Stimulated activated CD4-positive, alpha-beta T cell treated with anti-CD3 and anti-CD28 coated beads, Interleukin-2, amount 100 ng/mL, for 48 hours (primary cell): ENCODE results near the gene ZNF335.
"Not testable (repeated sequence)": the region's sequence is repeated elsewhere in the genome, so short reads cannot be mapped to it uniquely, and the experiment has no call there.

Source experiments
- DNase-seq, 2 donors: peaks; one replicate each; pipeline ENCODE4 v3.0.0-alpha.2; 2020

Gene ZNF335

GRCh38 chr20:45931680-45932079 is 40.3 kb downstream of the ZNF335 start:
- DNase-seq: not testable (repeated sequence)

DNA sequence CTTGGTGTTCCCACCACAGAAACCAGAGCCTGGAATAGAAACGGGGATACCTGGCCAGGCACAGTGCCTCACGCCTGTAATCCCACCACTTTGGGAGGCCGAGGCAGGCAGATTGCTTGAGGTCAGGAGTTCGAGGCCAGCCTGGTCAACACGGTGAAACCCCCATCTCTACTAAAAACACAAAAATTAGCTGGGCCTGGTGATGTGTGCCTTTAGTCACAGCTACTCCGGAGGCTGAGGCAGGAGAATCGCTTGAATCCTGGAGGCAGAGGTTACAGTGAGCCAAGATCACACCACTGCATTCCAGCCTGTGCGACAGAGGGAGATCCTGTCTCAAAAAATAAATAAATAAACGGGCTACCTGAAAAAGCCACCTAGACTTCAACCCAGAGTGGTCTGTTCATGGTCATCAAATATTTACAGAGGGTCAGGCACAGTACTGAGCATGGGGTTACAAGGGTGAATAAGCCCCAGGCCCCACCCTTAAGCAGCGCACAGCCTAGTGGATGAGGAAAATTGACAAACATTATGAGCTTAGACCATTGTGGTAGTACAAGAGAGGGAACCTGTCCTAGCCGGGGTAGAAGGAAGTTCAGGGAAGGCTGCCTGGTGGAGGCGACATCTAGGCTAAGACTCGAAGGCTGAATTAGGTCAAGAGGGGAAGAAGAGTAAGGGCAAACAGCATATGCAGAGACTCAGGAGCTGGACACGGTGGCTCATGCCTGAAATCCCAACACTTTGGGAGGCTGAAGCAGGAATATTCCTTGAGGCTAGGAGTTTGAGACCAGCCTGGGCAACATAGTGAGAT is 44.7 kb downstream of the ZNF335 start:
- no peak for DNase-seq

DNA sequence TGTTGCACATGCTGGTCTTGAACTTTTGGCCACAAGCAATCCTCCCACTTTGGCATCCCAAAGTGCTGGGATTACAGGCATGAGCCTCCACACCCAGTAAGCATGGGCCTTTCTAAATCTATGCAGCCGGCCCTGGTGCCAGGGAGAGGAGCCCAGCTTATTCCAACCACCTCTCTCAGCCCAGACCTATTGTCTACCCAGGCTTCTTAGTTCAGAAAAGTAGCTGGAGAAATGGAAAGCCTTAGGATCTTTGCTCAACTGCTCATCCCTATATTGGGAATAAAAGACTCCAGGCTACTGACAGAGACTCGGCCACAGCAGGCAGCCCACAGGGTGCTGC is 45.3 kb downstream of the ZNF335 start:
- no peak for DNase-seq

- no peak for DNase-seq
These were observed 46.0 kb downstream of the ZNF335 start for GRCh38 chr20:45925821-45926506.

DNA sequence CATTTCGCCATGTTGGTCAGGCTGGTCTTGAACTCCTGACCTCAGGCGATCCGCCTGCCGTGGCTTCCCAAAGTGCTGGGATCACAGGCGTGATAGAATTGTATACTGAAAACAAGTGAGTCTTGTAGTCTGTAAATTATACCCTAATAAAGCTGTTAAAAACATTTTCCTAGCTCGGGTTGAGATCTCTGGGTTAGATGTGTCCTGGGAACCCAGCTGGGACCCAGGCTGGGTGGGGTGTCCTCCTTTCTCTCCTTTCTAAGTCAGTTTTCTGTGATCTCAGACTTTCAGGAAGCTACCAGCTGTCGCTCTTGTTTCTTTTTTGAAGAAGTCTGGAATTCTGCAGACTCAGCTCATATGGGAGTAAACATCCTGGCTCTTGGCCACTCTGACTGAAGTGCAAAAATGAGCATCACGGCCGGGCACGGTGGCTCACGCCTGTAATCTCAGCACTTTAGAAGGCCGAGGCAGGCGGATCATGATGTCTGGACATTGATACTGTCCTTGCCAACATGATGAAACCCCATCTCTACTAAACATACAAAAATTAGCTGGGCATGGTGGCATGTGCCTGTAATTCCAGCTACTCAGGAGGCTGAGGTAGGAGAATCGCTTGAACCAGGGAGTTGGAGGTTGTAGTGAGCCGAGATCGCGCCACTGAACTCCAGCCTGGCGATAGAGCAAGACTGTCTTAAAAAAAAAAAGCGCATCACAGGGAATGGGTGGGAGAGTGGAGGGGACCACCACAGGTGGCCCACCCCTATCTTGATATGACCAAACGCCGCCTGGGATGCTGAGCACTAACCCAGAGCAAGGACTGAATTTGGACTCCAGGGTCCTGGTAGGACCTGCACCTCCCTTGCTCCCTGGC is 47.4 kb downstream of the ZNF335 start:
- DNase-seq: no peak

- DNase-seq: no peak
These were observed 50.4 kb downstream of the ZNF335 start for GRCh38 chr20:45921337-45922189.

DNA sequence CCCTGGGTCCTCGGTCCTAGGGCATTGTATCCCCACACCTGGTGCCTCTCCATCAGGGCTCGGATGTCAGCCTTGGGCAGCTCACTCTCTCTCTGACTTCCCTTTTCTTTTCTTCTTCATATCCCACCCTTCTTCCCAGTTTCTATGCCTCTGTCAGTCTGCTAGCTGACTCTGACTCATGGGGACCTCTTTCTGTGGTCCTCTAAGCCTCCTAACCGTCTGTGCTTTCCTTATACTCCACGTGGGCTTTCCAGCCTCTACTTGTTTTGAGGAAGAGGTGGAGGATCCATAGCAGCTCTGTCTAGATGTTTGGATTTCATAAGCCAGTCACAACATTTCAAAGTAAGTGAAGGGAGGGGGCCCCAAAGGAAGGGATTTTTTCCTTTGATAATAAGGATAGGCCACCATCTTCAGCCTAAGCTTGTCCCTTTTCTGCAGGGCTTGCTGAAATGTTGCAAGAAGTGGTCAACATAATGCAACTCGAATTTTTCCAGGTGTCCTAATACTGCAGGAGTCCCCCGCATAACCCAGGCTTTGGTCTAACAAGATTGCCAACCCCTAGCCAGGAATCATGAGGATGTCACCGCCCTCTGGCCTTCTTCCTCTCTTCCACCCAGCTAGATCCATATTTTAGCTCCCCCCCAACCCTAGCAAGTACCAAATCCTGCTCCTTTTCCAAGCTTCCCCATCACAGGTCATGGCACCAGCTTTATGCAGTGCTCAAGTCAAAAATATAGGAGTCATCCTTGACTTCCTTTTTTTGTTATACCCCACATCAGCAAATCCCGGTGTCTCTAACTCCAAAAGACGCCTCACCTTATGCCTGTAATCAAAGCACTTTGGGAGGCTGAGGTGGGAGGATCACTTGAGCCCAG is 51.3 kb downstream of the ZNF335 start:
- no peak for DNase-seq

DNA sequence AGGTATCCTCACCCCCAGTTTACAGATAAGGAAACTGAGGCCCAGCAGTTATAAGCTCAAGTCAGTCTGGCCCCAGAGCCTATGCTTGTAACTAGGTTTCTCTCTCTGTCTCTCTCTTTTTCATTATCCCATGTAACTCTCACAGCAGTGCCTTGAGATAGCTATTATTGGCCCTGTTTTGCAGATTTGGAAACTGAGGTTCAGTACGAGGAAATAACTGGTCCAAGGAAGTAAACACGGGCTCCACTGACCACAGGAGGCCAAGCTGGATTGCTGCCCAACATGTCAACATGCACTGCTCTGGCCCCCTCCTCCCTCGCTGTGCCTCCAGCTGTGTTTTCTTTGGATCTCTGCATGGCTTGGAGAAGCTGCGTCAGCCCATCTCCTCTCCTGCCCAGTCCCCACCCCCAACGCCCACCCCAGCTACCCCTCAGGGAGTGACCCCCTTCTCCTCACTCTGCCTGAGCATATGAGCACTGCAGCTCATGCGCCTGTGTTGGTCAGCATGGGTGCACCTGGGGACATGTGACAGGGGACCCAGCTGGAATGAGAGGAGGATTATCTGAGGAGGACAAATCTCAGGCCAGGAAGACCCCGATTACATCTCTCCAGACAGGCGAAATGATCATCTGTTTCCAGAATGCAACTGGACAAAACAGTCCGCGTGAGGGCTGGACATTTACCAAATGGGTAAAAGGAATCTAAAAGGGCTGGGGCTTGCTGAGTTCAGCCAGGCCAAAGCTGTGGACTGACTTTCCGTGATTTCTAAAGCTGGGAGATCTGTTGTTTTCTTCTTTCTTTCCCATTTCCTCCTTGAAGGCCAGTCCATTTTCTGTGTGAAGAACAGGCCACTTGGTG is 52.2 kb downstream of the ZNF335 start:
- DNase-seq: no peak

GRCh38 chr20:45918779-45919537 is 53.0 kb downstream of the ZNF335 start:
- no peak for DNase-seq

DNA sequence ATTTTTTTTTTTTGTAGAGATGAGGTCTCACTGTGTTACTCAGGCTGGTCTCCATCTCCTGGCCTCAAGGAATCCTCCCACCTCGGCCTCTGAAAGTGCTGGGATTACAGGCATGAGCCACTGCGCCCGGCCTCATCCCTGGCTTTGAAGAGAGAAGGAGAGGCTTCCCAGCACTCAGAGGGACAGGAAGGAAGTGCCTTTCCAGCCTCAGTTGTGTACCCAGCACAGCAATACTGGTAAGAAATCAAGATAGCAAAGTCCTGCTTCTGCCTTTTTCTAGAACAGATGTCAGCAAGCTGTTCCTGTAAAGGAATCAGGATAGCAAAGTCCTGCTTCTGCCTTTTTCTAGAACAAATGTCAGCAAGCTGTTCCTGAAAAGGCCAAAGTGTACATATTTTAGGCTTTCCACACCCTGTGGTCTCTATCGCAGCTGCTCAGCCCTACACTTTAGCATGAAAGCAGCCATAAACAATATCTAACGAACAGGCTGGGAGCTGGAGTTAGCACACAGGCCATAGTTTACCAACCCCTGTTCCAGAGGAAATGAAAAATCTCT is 53.7 kb downstream of the ZNF335 start:
- DNase-seq: no peak

DNA sequence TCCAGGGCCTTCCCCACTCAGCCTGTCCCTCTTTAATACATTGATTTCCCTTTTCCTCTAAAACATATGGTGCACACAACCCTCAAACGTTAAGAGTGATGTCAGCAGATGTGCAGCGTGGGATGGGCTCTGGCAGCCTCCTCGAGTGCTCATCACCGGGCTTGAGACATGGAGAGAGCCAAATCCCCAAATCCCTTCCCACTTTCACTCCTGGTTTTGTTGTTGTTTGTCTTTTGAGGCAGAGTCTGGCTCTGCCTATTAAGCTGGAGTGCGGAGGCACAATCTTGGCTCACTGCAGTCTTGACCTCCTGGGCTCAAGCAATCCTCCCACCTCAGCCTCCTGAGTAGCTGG is 54.2 kb downstream of the ZNF335 start:
- no peak for DNase-seq

DNA sequence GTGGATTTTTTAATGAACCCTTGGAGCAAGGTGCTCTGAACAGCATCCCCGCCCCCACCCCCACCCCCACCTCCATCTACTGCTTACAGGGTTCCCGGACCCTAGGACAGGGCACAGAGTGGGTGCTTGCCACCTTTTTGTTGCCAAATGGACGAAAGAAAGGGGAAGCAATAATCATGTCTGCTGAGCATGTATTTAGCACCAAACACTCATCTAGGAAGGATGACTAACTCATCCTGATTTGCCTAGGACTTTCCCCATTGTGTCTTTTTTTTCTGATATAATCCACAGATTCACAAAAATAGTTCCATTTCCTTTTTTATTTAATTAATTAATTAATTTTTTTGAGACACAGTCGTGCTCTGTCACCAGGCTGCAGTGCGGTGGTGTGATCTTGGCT is 58.9 kb downstream of the ZNF335 start:
- DNase-seq: no peak

- no peak for DNase-seq
These were observed 59.7 kb downstream of the ZNF335 start for GRCh38 chr20:45912344-45912682.

DNA sequence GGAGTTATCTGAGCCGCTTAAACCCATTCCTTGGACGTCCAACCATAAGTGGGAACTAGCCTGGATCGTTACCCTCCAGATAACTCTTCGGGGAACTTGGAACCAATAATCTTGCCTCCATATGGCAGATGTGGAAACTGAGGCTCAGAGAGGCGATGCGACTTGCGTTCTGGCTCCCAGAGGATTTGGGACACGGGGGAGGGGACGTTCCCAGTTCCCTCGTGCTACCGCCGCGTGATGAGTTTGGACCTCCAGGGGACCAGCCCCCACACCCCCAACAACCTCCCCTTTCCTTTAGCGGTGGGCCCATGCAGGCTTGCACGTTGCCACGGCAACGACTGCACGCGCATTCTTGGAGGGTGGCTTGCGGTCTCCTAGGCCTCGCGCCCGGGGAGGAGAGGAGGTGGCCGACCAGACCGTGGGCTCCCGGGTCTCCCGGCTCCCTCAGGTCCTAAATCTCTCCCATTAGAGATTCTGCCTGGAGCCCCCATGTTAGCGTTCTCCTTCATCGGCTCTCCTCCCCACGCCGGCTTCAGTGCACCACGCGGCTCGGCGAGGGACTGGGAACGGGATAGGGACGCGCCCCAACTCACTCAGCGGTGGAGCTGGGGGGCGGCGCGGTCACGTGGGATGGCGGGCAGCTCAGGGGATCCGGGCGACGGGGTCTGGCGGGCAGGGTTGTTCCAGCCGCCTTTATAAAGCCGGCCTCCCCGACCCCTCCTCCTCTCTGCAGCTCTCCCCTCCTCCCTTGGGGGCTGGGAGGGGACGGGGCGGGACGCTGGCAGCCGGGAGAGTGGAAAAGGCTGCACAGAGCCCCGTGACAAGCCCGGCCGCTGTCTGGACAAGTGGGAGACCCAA is 60.3 kb downstream of the ZNF335 start, which contains the start of gene PLTP:
Gene PLTP (minus strand): TSS at position 670 of the 858 bp plus-strand sequence. CDS start 703 bp downstream, outside the sequence.
- DNase-seq: no peak

- peak; percentile 95 to 99 for DNase-seq
These were observed 61.1 kb downstream of the ZNF335 start for GRCh38 chr20:45910670-45911485.

DNA sequence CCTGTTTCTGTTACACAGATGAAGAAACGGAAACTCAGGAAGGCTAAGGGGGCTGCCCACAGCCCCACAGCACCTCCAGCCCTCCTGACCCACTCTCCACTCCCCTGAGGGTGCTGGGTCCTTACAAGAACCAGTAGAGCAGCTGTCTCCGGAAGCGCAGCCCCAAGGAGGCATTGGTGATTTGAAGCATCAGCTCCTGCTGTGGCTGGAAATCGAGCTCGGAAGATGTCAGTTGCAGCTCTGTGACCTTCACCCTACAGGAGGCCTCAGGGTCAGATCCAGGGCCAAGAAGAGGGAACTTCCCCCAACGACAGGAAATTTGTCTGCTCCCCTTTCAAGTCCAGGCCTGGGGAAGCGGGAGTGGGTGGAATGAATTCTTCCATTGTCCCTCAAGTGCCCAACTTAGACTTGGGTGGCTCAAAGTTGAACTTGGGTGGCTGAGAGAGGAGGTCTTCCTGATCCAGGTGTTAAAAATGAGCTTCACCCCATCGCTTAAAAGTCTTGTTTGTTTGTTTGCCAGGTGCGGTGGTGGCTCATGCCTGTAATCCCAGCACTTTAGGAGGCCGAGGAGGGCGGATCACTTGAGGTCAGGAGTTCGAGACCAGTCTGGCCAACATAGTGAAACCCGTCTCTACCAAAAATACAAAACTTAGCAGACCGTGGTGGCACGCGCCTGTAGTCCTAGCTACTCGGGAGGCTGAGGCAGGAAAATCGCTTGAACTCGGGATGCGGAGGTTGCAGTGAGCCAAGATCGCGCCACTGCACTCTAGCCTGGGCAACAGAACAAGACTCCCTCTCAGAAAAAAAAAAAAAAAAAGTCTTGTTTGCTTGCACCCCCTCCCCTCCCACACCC is 62.0 kb downstream of the ZNF335 start:
- no peak for DNase-seq
